WTC11 (cell line): ENCODE measurements around the gene SHC3. TPM values are rescaled to one million over a fixed set of nuclear protein-coding genes. Genes with fewer than 3 reads are reported as not detected.

Experiments
- ATAC-seq: fragments of 200-7000 bp; cut with Tn5 transposase; 2 replicates; pipeline ENCODE4 v1.10.0; 2021; ENCODE audit warnings: mild to moderate bottlenecking, moderate library complexity
- CTCF ChIA-PET: fragments of 300-600 bp; sonication (Branson Sonifier 250); formaldehyde crosslinking; loops from one replicate; lab custom pipeline; 2021; ENCODE audit warnings: antibody characterized with exemption; lab: Charles Lee
- POLR2A ChIA-PET: fragments of 350-600 bp; sonication (Branson Sonifier 250); formaldehyde crosslinking; loops from one replicate; lab custom pipeline; 2021; ENCODE audit warnings: antibody characterized with exemption; lab: Charles Lee
- DNase-seq: peaks from one replicate; pipeline ENCODE4 v3.0.0; 2021; ENCODE audit warnings: low spot score
- H3K27ac Mint-ChIP-seq: 2 replicates; pipeline ENCODE4 v1.8.0; 2021; ENCODE audit warnings: mixed read lengths
- H3K27me3 Mint-ChIP-seq: 2 replicates; pipeline ENCODE4 v1.8.0; 2021; ENCODE audit warnings: low read depth, mild to moderate bottlenecking, moderate library complexity, mixed read lengths
- H3K36me3 Mint-ChIP-seq: 2 replicates; pipeline ENCODE4 v1.8.0; 2021; ENCODE audit warnings: mixed read lengths
- H3K4me1 Mint-ChIP-seq: 2 replicates; pipeline ENCODE4 v1.8.0; 2022; ENCODE audit warnings: mixed read lengths
- H3K4me3 Mint-ChIP-seq: 2 replicates; pipeline ENCODE4 v1.8.0; 2021; ENCODE audit warnings: mild to moderate bottlenecking, moderate library complexity, mixed read lengths
- H3K9me3 Mint-ChIP-seq: 2 replicates; pipeline ENCODE4 v1.8.0; 2021; ENCODE audit warnings: mixed read lengths
- AR ChIP-seq: fragments of 250-450 bp; sonication (Bioruptor Pico); IDR thresholded peaks from 2 replicates; pipeline ENCODE4 v1.9.0; 2021; ENCODE audit warnings: mild to moderate bottlenecking
- CBFB ChIP-seq: sonication (generic); formaldehyde crosslinking; IDR thresholded peaks from 2 replicates; pipeline ENCODE4 v1.8.1; 2022; ENCODE audit warnings: mild to moderate bottlenecking, low read depth, missing genetic modification reagents
- FOXP4 ChIP-seq: sonication (generic); formaldehyde crosslinking; IDR thresholded peaks from 2 replicates; pipeline ENCODE4 v1.8.0; 2022; ENCODE audit warnings: mild to moderate bottlenecking, missing genetic modification reagents
- MXD4 ChIP-seq: fragments of 250-450 bp; sonication (Bioruptor Pico); IDR thresholded peaks from 2 replicates; pipeline ENCODE4 v1.8.0; 2021; ENCODE audit warnings: mild to moderate bottlenecking, moderate library complexity, borderline replicate concordance
- NR3C1 ChIP-seq: sonication (generic); formaldehyde crosslinking; conservative IDR thresholded peaks from 2 replicates; pipeline ENCODE4 v1.8.1; 2023; ENCODE audit warnings: low read depth, mild to moderate bottlenecking, missing genetic modification reagents
- SP1 ChIP-seq: sonication (generic); formaldehyde crosslinking; conservative IDR thresholded peaks from 2 replicates; pipeline ENCODE4 v1.8.1; 2022; ENCODE audit warnings: missing genetic modification reagents
- TEAD1 ChIP-seq: sonication (generic); formaldehyde crosslinking; IDR thresholded peaks from 2 replicates; pipeline ENCODE4 v1.8.0; 2022; ENCODE audit warnings: mild to moderate bottlenecking, missing genetic modification reagents
- USF1 ChIP-seq: sonication (generic); formaldehyde crosslinking; IDR thresholded peaks from 2 replicates; pipeline ENCODE4 v1.8.0; 2022; ENCODE audit warnings: mild to moderate bottlenecking, missing genetic modification reagents
- ZNF138 ChIP-seq: sonication (generic); formaldehyde crosslinking; conservative IDR thresholded peaks from 2 replicates; pipeline ENCODE4 v1.8.1; 2022; ENCODE audit warnings: mild to moderate bottlenecking, moderate library complexity, missing genetic modification reagents
- ZNF281 ChIP-seq: sonication (generic); formaldehyde crosslinking; IDR thresholded peaks from 2 replicates; pipeline ENCODE4 v1.8.0; 2023; ENCODE audit warnings: mild to moderate bottlenecking, missing genetic modification reagents
- total RNA-seq: library from RNA; stranded (reverse); gene quantifications from 3 replicates; pipeline ENCODE4 v1.2.3, GENCODE V29; 2021
- TF ChIP-seq, protein P1 (sequence below): sonication (generic); formaldehyde crosslinking; IDR thresholded peaks from 2 replicates; pipeline ENCODE4 v1.8.1; 2023; ENCODE audit warnings: mild to moderate bottlenecking, moderate library complexity, missing genetic modification reagents
- TF ChIP-seq, protein P2 (sequence below): sonication (generic); formaldehyde crosslinking; IDR thresholded peaks from 2 replicates; pipeline ENCODE4 v1.8.0; 2022; ENCODE audit warnings: mild to moderate bottlenecking, missing genetic modification reagents
- TF ChIP-seq, protein P3 (sequence below): sonication (generic); formaldehyde crosslinking; IDR thresholded peaks from 2 replicates; pipeline ENCODE4 v1.8.1; 2022; ENCODE audit warnings: low read depth, missing genetic modification reagents, borderline replicate concordance
- TF ChIP-seq, protein P4 (sequence below): sonication (generic); formaldehyde crosslinking; IDR thresholded peaks from 2 replicates; pipeline ENCODE4 v1.8.0; 2022; ENCODE audit warnings: mild to moderate bottlenecking, missing genetic modification reagents
- TF ChIP-seq, protein P5 (sequence below): fragments of 250-450 bp; sonication (Bioruptor Pico); conservative IDR thresholded peaks from 2 replicates; pipeline ENCODE4 v1.9.0; 2021; ENCODE audit warnings: mild to moderate bottlenecking

SHC3 gene
- total RNA-seq, 1 experiment from 2014 or later, result 4.9 TPM

DNA sequence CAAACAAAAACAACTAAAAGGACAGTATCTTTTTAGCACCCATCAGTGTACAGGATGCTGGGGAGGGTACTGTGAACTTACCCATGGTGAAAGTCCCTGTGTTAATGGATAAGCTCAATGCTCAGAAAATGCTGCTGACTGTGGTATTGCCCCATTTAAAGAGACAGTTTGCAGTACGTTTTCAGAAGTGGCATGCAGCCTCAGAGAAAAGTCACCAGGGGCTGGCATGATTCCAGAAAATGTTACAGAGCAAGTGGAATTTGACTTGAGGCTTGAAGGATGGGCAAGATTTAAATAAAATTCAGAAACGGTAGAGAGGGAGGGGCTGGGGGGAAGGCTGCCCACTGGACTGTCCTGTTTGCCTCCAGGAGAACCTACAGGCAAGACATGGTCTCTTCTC is 180.1 kb downstream of the SHC3 start (continued):
- TF ChIP-seq ZNF281 (CRISPR knock-in tag) (no peak), USF1 (no peak), NR3C1 (no peak)

DNA sequence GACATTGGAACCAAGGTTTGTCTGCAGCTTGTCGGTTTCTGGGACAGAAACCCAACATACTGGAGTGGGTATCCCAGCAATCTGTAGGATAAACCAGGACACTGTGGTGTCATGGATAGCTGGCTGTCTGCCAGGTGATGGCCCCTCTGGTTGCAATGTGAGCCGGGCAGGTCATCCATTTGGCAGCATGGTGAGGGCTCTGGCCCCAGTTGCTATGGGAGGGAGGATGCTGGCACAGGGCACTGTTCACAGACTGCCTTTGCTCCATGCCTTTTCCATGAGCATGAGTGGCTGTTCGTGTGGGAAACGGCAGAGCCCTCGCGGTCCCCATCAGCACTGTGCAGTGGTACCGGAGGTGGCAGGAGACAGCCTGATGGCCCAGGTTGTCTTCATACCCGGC is 181.0 kb downstream of the SHC3 start:
- TF ChIP-seq, protein P1, sequence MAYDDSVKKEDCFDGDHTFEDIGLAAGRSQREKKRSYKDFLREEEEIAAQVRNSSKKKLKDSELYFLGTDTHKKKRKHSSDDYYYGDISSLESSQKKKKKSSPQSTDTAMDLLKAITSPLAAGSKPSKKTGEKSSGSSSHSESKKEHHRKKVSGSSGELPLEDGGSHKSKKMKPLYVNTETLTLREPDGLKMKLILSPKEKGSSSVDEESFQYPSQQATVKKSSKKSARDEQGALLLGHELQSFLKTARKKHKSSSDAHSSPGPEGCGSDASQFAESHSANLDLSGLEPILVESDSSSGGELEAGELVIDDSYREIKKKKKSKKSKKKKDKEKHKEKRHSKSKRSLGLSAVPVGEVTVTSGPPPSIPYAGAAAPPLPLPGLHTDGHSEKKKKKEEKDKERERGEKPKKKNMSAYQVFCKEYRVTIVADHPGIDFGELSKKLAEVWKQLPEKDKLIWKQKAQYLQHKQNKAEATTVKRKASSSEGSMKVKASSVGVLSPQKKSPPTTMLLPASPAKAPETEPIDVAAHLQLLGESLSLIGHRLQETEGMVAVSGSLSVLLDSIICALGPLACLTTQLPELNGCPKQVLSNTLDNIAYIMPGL (CRISPR knock-in tag), result no peak
- no peak for TF ChIP-seq TEAD1 (CRISPR knock-in tag)
- no peak for TF ChIP-seq SP1 (CRISPR knock-in tag)
- TF ChIP-seq, protein P2, sequence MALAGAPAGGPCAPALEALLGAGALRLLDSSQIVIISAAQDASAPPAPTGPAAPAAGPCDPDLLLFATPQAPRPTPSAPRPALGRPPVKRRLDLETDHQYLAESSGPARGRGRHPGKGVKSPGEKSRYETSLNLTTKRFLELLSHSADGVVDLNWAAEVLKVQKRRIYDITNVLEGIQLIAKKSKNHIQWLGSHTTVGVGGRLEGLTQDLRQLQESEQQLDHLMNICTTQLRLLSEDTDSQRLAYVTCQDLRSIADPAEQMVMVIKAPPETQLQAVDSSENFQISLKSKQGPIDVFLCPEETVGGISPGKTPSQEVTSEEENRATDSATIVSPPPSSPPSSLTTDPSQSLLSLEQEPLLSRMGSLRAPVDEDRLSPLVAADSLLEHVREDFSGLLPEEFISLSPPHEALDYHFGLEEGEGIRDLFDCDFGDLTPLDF (CRISPR knock-in tag), result no peak
- TF ChIP-seq ZNF138, result no peak
- TF ChIP-seq, protein P3, sequence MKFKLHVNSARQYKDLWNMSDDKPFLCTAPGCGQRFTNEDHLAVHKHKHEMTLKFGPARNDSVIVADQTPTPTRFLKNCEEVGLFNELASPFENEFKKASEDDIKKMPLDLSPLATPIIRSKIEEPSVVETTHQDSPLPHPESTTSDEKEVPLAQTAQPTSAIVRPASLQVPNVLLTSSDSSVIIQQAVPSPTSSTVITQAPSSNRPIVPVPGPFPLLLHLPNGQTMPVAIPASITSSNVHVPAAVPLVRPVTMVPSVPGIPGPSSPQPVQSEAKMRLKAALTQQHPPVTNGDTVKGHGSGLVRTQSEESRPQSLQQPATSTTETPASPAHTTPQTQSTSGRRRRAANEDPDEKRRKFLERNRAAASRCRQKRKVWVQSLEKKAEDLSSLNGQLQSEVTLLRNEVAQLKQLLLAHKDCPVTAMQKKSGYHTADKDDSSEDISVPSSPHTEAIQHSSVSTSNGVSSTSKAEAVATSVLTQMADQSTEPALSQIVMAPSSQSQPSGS, result no peak
- TF ChIP-seq FOXP4, result no peak
- no peak for TF ChIP-seq MXD4 (CRISPR knock-in tag)
- no peak for TF ChIP-seq AR (CRISPR knock-in tag)
- no peak for TF ChIP-seq CBFB
- TF ChIP-seq, protein P4, sequence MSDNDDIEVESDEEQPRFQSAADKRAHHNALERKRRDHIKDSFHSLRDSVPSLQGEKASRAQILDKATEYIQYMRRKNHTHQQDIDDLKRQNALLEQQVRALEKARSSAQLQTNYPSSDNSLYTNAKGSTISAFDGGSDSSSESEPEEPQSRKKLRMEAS, result no peak
- TF ChIP-seq, protein P5, sequence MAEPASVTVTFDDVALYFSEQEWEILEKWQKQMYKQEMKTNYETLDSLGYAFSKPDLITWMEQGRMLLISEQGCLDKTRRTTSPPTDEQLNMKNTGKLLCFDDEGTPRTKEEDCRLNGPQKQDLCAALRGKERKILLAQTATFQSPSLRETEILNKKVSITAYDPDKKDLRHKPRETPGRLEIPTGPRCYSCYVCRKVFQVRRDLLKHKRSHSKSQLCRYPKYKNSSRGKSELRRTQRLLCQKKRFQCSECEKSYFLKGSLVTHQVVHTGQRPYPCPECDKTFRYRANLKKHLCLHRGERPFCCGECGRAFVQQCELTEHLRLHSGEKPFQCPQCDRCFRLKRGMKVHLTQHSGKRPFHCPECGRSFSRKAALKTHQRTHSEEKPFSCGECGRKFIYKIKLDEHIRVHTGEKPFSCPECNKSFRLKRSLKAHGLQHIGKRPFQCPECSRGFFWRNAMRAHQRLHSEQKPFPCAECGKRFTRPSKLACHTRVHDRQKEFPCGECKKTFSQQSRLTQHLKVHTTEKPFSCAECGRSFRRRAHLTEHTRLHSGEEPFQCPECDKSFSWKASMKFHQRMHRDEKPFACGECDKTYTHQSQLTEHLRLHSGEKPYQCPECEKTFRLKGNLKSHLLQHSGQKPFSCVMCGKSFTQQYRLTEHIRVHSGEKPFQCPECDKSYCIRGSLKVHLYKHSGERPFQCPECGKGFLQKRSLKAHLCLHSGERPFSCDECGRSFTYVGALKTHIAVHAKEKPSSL (CRISPR knock-in tag), result no peak
- ATAC-seq, result no peak
- POLR2A ChIA-PET, result no interaction called here

More for the DNA sequence above, 181.0 kb downstream of the SHC3 start:
- Mint-ChIP-seq H3K27ac (no peak overlapping the region), H3K4me3 (no peak overlapping the region), H3K9me3 (no peaks in the 10 kb centered on the region), H3K27me3 (peaks cover 2% of the 10 kb centered on the region; the same call in 1 of the 2 replicates), H3K36me3 (no peaks in the 10 kb centered on the region; the same call in 1 of the 2 replicates), H3K4me1 (peaks cover 14% of the 10 kb centered on the region)
- CTCF ChIA-PET, result no interaction called here
- DNase-seq, result no peak
